Measurements from ENCODE around the gene OSR1.
A peak's percentile ranks its signal among the peaks of the same experiment; 100 is the strongest.

OSR1 gene

DNA sequence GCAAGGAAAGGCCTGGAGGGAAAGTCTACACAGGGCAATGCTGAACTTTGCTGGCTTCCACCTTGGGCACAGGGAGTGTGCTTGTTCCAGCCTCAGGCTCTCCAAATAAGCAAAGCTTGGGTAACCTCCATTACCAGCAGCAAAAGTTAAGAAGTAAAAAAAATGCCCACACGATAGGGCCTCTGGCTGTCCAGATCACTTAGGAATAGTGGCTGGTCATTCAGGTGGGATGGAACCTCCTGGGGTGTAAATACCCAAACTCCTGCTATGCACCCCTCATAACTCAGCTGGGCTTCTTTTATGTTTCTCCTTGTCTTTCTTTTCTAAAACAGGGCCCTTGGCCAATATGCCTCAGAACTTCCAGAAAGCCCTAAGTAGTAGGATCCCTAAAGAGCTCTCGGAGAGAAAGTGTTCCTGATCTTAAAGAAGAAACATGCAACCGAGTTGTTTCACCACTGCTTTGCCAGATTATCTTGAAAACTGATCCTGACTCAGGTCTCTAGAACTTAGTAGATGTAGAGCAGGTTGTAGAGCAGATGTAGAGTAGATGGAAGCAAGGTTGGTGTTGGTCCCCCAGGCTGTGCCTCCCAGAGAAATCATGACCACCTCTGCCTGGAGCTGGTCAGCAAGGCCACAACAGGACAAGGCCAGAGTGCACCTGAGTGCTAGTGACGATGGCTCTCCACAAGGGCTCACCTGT, 2.0 kb upstream of the OSR1 start:
- no peak overlapping the region for H3K4me3 ChIP-seq
- H3K27ac ChIP-seq: no peak overlapping the region

DNA sequence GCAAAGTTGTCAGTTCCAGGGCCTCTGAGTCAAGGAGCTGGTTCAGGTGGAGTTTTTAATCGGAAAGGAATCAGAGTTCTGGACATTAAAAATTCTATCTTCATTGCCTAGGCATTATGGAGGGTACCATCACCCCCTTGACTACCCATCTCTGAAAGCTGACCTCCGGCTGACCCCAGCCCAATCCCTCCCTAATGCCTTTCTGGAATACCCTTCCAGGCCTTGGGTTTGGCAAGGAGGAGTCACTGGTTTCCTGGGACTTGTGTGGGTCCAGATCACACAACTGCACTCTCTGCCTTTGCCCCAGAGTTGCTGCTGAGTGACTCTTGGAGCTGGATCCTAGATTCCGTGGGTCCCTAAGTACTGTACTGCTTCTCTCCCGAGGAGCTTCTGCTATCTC, 1.0 kb upstream of the OSR1 start:
- Histone ChIP-seq H3K27ac (peak overlapping the region in 2 of 21 experiments; percentile 54 to 58), H3K4me3 (no peak overlapping the region)

DNA sequence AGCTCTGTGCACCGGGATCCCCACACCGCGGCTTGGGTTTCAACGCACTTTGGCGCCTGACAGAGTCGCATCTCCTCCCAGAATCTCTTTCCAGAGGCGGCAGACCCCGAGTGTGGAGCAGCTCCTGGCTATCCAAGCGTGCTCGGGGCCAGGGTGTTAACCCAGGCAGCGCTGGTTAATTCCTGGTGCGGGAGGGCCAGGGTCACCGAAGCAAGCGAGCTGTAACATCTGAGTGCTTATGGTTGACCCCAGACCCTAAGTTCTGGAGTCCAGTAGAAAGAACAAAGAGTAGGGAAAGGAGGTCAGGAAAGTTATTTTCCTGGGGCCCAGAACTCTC, 566 bp upstream of the OSR1 start:
- H3K4me3 ChIP-seq: peak overlapping the region in 4 of 7 experiments; percentile 33 to 51 (median 40)
- peak overlapping the region in 7 of 21 experiments; percentile 27 to 58 (median 48) for H3K27ac ChIP-seq

DNA sequence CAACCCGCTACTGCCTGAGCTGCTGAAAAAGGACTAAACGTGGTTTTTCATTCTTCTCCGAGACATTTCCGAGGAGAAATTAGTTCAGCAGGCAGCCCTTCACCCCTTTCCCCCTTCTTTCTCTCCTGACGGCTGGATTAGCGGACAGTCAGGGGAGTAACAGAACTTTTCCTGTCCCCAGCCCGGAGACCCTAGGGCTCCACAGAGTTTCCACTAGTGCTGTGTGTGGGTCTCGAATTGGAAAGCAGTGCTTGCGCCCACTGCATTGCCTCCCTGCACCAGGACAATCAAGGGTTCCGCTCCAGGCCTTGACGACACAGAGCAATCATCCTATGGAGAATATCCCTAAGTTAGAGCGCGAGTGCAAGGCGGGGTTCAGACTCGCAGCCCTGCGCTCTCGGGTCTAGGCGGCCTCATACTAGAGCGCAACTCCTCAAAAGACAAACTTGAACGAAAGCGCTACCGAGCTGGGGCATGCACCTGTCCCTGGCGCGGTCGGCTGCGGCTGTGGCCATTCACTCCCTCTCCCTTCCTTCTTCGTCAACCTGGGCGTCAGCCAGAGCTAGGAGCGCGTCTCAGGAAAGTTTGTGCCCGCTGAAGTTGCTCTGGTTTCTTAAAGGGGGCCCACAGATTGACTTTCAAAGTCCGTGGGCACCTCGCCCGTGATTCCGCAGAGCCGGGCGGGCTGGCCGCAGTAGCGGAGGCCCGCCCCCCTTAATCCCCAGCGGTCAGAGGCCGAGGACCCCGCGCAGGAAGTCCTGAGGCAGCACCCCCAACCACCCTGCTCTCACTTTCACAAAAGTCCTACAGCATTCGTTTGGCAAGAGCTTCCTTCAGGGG, 801 bp downstream of the OSR1 start:
- Histone ChIP-seq H3K4me3 (peak overlapping the region; percentile 33 to 51 (median 40)), H3K27ac (peak overlapping the region in 15 of 21 experiments; percentile 17 to 83 (median 64))

DNA sequence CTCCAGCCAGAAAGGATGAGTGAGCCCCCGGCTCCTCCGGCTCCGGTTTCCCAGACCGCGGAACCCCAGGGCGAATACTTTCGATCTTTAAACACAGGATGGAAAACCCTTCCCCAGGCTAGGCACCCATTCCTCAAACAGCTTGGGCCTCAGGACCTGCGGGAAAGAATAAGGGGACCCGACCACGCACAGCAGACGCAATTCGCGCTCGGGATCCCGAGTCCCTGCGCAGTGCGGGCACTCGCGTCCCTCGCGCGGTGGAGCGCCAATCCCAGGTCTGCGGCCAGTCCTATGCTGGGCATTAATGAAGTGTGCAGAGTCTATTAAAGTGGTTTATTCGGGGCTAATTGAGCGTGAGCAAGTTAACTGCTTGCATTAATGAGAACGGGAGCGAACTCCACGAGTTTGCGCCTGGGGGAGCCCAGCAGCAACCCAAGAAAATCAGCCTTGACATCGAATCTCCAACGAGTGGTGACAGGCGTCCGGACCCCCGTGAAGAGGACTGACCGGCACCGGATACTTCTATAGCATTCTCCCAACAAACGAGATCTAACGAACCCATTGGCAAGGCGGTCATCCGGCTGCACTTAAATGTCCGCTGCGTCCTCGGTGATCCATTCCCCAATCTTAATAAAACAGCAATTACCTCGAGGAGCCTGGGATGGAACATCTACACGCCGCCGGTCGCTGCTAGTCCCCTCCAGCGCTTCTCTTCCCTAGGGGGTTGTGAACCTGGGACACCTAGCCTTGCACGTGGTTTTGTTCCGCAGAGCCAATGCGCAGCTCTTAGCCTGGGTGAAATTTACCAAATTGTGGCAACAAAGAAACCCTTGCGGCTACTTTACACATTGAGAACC, 1.6 kb downstream of the OSR1 start:
- H3K27ac ChIP-seq: peak overlapping the region in 11 of 21 experiments; percentile 11 to 83 (median 65)

DNA sequence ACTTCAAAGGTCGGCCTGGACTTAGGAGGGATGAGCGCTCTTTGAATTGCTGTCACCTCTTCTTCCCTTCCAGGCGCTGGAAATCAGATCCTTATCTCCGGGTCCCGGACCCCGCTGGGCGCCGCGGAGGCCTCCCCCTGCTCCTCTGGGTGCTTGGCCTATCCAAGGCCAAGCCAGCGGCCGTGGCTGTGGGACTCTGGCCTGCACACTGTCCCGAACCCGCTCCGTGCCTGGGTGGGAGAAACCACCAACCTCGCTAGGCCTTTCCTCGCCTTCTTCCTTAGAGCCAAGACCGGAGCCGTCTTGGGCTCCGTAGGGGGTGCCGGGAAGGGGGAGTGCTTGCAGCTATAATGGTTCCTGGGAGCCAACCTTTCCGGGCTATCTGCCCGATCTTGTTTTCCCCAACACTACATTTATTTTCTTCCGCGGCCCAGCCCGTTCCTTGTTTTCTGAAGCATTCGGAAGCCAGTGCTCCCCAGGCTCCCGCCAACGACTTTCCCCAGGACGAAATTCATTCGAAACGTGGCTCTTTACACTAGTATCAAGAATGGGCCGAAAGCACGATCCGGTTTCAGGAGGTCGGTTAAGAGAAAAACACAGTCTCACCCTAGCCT, 2.4 kb downstream of the OSR1 start:
- peak overlapping the region in 13 of 21 experiments; percentile 8 to 74 (median 51) for H3K27ac ChIP-seq
- peak overlapping the region; percentile 33 to 51 (median 40) for H3K4me3 ChIP-seq

More for the DNA sequence above, 1.6 kb downstream of the OSR1 start:
- H3K4me3 ChIP-seq: peak overlapping the region; percentile 33 to 51 (median 40)

DNA sequence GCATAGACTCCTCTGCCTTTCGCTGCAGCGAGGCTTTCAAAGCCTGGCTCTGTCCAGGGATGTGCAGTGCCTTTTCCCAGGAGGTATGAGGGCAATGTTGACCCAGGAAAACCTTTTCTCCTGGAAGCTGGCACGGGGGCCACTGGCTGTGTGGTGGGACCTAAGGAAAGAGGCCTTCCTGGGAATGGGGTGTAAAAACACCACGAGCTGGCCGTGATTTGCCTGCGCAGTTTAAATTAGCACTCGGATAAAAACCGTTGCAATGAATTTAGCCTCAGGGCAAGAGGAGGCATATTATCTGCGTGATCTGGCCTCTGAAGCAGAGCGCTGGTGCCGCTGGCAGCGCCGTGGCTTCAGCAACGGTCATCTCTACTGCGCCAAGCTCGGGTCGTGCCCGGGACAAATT, 3.0 kb downstream of the OSR1 start:
- Histone ChIP-seq H3K4me3 (peak overlapping the region in 4 of 7 experiments; percentile 33 to 51 (median 40)), H3K27ac (peak overlapping the region in 6 of 21 experiments; percentile 17 to 68 (median 54))

DNA sequence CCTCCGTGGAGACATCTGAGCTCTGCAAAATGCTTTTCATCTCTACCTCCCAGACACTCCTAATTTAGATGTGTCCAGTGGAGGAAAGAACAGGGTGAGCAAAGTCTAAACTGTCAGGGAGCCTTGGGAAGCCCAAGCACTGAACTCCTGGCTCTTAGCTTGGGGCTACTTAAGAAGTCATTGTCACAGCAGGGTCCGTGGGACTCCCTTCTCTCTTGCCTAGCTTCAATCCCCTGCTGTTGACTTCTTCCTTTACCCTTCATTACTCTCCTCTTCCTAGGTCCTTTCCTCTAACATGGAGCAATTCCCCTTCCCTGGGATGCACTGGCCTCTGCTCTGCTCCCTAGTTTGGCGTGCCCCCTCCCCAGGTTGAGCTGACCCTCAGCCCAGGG, 3.4 kb downstream of the OSR1 start:
- Histone ChIP-seq H3K4me3 (peak overlapping the region in 1 of 7 experiments; percentile 51), H3K27ac (peak overlapping the region in 5 of 21 experiments; percentile 17 to 68 (median 55))

DNA sequence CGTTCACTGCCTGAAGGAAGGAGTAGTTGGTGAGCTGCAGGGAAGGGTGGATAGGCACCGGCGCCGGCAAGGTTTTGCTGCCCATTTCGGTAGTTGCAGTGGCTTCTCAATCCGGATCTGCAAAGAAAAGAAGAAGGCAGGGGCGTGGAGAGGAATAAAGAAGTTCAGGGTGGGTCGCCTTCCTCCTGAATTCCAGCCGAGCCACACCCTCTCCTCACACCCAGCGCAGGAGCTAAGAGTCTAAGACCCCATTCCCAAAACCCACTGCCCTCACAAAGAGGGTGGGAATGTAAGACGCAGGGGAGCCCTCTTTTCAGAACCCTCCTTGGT, 4.7 kb downstream of the OSR1 start:
- H3K27ac ChIP-seq: no peak overlapping the region
- H3K4me3 ChIP-seq: no peak overlapping the region

DNA sequence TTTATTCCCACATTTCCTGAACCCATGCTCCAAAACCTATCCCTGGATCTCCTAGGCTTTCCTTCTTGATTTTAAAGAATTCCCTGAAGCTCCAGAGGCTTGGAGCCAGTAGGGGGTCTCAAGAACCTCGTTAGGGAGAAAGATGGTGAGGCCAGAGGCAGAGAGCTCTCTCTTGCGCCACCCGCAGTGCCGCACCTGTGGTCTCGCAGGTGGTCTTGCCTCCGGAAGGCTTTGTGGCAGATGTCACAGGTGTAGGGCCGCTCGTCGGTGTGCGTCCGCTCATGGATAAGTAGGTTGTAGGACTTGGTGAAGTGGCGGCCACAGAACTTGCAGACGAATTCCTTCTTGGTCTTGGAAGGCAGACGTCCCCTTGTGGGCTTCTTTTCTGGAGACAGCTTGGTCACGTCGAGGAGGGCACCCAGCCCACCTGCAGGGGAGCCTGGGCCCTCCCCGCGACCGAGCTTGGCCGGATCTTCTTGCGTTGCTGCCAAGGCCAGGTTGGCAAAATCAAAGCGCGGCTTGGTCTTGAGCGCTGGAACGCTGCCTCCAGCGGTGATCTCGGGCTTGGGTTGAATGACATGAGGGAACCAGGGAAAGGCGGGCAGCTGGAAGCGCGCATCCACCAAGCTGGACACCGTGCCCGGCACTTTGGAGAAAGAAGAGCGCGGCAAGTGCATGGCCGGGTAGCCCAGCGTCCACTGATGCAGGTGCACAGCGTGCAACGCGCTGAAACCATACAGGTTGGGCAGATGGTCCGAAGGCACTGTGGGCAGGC, 5.3 kb downstream of the OSR1 start:
- no peak overlapping the region for H3K4me3 ChIP-seq

DNA sequence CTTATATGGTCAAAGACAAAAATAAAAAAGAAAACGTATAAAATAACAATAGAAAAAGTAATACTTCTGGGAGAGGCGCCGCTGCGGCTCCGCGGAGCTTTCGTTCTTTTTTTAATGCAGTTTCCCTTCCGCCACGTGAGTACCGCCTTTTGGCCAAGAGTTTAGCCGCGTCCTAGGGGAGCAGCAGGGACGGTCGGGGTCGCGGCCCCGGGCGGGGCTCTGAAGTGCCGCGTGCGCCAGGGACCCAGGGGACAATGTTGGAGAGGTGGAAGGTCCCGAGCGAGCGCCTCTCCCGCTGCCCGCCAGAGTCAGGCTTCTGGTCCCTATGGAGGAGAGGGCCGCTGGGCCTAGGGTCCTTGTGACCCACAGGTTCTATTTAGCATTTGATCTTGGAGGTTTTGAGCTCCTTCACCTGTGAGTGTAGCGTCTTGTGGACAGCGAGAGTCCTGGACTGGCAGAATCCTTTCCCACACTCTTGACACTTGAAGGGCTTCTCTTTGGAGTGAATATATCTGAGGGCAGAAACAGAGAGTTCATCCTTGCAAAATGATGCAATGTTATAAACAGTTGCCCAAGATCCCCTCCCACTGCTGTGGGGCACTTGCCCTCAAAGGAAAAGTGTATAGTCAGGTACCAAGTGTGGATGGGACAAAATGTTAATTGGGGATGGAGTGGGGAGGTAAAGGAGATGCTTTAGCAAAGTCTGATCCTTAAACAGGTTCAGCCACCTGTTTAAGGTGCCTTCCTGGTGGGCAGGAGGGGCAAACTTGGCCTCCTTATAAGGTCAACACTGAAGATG, 6.3 kb downstream of the OSR1 start:
- H3K27ac ChIP-seq: no peak overlapping the region
- H3K4me3 ChIP-seq: peak overlapping the region in 1 of 7 experiments; percentile 7

More for the DNA sequence above, 5.3 kb downstream of the OSR1 start:
- no peak overlapping the region for H3K27ac ChIP-seq

DNA sequence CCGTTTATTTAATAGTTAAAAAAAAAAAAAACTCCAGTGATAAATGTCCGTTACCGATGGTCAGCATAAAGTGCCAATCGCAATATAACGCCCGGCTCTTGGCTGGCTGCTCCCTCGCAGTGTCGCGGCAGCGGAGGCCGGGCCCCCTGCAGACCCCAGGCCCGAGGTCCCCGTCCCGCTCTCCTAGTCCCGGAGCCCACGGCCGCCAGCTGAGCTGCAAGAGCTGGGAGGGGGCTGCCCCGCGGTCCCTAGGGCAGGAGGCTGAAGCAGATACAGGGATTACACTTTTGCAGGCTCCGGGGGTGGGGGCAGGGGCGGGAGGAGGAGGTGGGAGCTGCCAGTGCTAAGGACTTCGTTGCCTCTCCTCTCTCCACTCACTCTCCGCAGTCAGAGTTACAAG, 6.9 kb downstream of the OSR1 start:
- H3K4me3 ChIP-seq: peak overlapping the region in 1 of 7 experiments; percentile 7
- H3K27ac ChIP-seq: no peak overlapping the region

DNA sequence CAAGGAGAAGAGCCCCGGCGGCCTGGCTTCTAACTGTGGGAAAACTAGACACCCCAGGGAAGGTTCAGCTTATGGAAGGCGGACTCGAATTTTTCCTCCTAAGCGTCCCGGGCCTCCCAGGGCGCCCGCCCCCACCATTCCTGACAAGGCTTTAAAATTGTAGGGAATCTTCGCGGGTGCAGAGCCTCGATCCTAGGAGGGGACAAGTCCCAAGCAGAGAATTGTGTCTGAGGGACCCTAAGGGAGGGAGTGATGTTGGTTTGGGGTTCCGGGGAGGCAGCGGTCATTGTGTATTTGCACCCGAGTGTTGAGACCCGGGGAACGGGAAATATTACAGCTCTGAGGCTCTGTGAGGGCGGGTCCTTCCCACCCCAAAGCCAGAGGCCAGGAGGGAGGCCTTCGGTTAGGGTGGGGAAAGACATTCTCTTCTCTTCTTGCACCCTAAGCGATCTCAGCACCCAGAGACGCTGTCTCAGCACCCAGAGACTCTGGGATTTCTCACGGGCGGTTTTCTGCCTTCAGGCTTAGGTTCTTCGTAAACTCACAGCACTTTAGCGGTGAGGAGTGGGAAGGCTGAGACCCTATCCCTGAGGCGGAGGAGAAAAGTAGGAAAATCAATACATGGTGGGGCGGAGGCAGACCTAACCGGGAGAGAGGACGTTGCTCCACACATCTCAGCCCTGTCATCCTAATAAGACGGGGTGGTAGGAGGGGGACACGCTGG, 7.6 kb downstream of the OSR1 start:
- Histone ChIP-seq H3K4me3 (peak overlapping the region in 2 of 7 experiments; percentile 13 to 23), H3K27ac (peak overlapping the region in 1 of 21 experiments; percentile 50)

DNA sequence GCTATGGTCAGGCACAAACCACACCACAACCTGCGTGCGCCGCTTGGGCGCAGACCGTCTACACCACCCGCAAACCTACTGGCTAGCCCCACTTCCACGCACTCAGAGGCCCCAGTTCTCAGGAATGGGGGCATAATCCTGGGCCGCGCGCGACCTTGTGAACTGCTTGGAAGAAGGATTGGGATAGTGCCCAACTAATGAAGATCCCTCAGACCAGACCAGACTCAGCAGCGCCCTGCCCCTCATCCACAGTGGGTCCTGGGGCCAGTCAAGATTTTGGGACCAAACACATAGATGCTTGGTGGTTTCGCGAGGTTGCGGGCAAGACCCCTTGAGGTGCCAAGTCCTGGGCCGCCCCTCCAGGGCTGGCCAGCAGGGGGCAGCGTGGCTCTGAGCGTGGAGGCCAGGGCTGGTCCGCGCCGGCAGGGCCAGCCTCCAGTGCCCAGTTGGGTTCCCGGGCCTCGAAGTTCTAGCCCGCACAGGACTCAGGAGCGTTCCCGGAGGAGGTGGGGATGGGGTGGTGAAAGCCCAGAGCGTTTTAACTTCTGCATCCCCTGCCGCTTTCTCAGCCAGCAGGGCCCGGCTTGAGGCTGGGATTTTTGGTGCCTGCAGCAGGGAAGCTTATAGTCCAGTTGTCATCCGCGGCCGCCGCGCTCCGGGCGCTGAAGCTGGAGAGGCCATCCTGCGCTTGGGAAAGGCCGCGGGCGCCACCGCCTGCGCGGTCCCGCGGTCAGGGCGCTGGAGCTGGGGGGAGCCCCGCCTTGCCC, 8.3 kb downstream of the OSR1 start:
- Histone ChIP-seq H3K27ac (peak overlapping the region in 1 of 21 experiments; percentile 50), H3K4me3 (peak overlapping the region in 2 of 7 experiments; percentile 13 to 23)

DNA sequence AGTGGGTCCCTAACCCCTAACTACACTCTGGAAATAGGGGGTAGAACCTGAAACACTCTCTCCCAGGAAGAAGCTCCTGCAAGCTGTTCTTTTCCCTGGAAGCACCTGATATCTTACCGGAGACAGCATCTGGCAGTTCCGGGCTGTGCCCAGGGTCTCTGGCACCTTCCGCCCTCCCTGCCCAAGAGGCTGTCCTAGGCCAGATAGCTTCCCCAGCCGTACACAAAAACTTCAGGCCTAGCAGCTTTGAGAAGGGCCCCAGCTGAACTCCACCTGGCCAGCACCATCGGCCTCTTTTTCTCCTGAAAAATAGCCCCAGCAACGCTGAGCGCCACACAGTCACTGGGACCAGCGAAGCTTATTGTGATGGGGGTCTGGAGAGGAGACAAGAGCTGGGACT, 9.7 kb downstream of the OSR1 start:
- H3K4me3 ChIP-seq: peak overlapping the region in 1 of 7 experiments; percentile 55
- H3K27ac ChIP-seq: peak overlapping the region in 10 of 21 experiments; percentile 90 to 98 (median 95)
